ENCODE measurements around the gene GTF2IRD1. TPM values are rescaled to one million over a fixed set of nuclear protein-coding genes. Genes with fewer than 3 reads are reported as not detected.
"Not testable (repeated sequence)": the region's sequence is repeated elsewhere in the genome, so short reads cannot be mapped to it uniquely, and the experiment has no call there.

GTF2IRD1 gene
- total RNA-seq, 1 donor: 6.4 TPM

- no peak for TF ChIP-seq CTCF (IDR thresholded peaks at IDR 0.05; ENCODE audit: insufficient read depth, low read length)
- DNase-seq (ENCODE audit: low read depth): peak; percentile 75
- H3K4me3 ChIP-seq (ENCODE audit: low read depth, low read length): no peak overlapping the region
These were observed 174.1 kb downstream of the GTF2IRD1 start for GRCh38 chr7:74627661-74628411.

- no peak for TF ChIP-seq CTCF (IDR thresholded peaks at IDR 0.05; ENCODE audit: insufficient read depth, low read length)
- no peak for DNase-seq (ENCODE audit: low read depth)
- no peak overlapping the region for H3K4me3 ChIP-seq (ENCODE audit: low read depth, low read length)
These were observed 178.8 kb downstream of the GTF2IRD1 start for GRCh38 chr7:74632505-74632904.

- H3K4me3 ChIP-seq (ENCODE audit: low read depth, low read length): no peak overlapping the region
- DNase-seq (ENCODE audit: low read depth): no peak
- no peak for TF ChIP-seq CTCF (IDR thresholded peaks at IDR 0.05; ENCODE audit: insufficient read depth, low read length)
These were observed 179.8 kb downstream of the GTF2IRD1 start for GRCh38 chr7:74633451-74633921.

GRCh38 chr7:74637745-74638144, 184.0 kb downstream of the GTF2IRD1 start:
- DNase-seq (ENCODE audit: low read depth): no peak
- TF ChIP-seq CTCF (IDR thresholded peaks at IDR 0.05; ENCODE audit: insufficient read depth, low read length): no peak
- no peak overlapping the region for H3K4me3 ChIP-seq (ENCODE audit: low read depth, low read length)

DNA sequence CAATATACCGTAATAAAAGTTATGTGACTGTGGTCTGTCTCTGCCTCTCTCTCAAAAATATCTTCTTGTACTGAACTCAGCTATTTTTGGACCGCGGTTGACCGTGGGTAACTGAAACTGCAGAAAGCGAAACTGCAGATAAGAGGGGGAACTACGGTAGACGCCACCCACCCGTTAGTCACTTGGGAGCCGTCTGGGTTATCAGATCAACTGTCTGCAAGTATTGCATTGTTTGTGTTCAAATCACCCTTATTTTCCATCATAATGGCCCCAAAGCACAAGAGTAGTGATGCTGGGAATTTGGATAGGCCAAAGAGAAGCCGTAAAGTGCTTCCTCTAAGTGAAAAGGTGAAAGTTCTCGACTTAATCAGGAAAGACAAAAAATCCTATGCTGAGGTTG, 196.3 kb downstream of the GTF2IRD1 start:
- H3K4me3 ChIP-seq (ENCODE audit: low read depth, low read length): peak overlapping the region; percentile 14
- peak; percentile 64 for DNase-seq (ENCODE audit: low read depth)

GRCh38 chr7:74650493-74651132, 196.9 kb downstream of the GTF2IRD1 start:
- not testable (repeated sequence) for H3K4me3 ChIP-seq (ENCODE audit: low read depth, low read length); DNase-seq (ENCODE audit: low read depth)

DNA sequence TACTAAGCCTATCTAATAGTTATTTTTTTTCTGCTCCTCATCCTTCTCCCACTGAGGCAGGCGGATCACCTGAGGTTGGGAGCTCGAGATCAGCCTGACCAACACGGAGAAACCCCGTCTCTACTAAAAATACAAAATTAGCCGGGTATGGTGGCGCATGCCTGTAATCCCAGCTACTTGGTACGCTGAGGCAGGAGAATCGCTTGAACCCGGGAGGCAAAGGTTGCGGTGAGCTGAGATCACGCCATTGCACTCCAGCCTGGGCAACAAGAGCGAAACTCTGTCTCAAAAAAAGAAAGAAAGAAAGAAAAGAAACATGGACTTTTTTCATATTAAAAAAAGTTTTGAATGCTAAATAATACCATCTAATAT, 197.4 kb downstream of the GTF2IRD1 start:
- not testable (repeated sequence) for H3K4me3 ChIP-seq (ENCODE audit: low read depth, low read length); DNase-seq (ENCODE audit: low read depth)

Small RNA genes within 50 kb of the gene (small RNA-seq; reads per million reads assigned to genes)
- gene RNA5SP233: not detected

Other genes starting within 250 kb of the GTF2IRD1 start
- 0.18 TPM in 1 of 2 replicates, not detected in the other for gene LAT2, start 243.9 kb upstream of the GTF2IRD1 start, total RNA-seq (ENCODE audit: low replicate concordance)
- gene RFC2, start 199.5 kb upstream of the GTF2IRD1 start, total RNA-seq (ENCODE audit: low replicate concordance): 2.5 and 39.0 TPM in 2 replicates
- 31.9 and 89.9 TPM in 2 replicates for gene CLIP2, start 164.5 kb upstream of the GTF2IRD1 start, total RNA-seq (ENCODE audit: low replicate concordance)
- gene GTF2I, start 203.8 kb downstream of the GTF2IRD1 start, total RNA-seq (ENCODE audit: low replicate concordance): 109 and 156 TPM in 2 replicates